BJ (cell line): Measurements from ENCODE around the gene ANO4. TPM values are rescaled to one million over a fixed set of nuclear protein-coding genes. Genes with fewer than 3 reads are reported as not detected.
A peak's percentile ranks its signal among the peaks of the same experiment; 100 is the strongest.

Source experiments
- CTCF ChIA-PET: fragments of 350-600 bp; formaldehyde crosslinking; extraction: SDS; loops from one replicate; lab custom pipeline; 2021; ENCODE audit warnings: antibody characterized with exemption, inconsistent platforms; lab: Yijun Ruan, JAX
- POLR2A ChIA-PET: fragments of 300-600 bp; sonication (Branson Sonifier 250); formaldehyde crosslinking; extraction: SDS; loops from one replicate; lab custom pipeline; 2021; ENCODE audit warnings: antibody characterized with exemption; lab: Charles Lee
- DNase-seq: peaks from one replicate; pipeline ENCODE4 v3.0.0-alpha.2; 2011; ENCODE audit warnings: low read depth
- H3K27me3 ChIP-seq: 2 replicates; pipeline ENCODE4 v1.6.0; 2011; ENCODE audit warnings: low read length; ENCODE audit not compliant: control insufficient read depth, insufficient read depth
- H3K36me3 ChIP-seq: 2 replicates; pipeline ENCODE4 v1.5.1; 2011; ENCODE audit warnings: low read length; ENCODE audit not compliant: control insufficient read depth, insufficient read depth
- H3K4me3 ChIP-seq: 2 replicates; pipeline ENCODE4 v1.5.1; 2011; ENCODE audit warnings: low read depth, mild to moderate bottlenecking, control low read depth, low read length
- CTCF ChIP-seq: IDR thresholded peaks from 2 replicates; pipeline ENCODE4 v1.5.1; 2011; ENCODE audit warnings: low read depth, mild to moderate bottlenecking, control low read depth, inconsistent platforms, low read length, moderate library complexity; ENCODE audit not compliant: insufficient read depth
- polyA plus RNA-seq: library from polyadenylated mRNA; depleted of rRNA; stranded (reverse); fragments of >200 nt; gene quantifications from 2 replicates; pipeline ENCODE4 v1.2.3, GENCODE V29; 2011

ANO4 gene
- polyA plus RNA-seq, 1 experiment: 7.1 TPM

- Histone ChIP-seq H3K27me3 (no peaks in the 10 kb centered on the region), H3K4me3 (no peak overlapping the region), H3K36me3 (no peaks in the 10 kb centered on the region)
- no peak for DNase-seq
- ChIA-PET POLR2A (no interaction called here), CTCF (interaction anchor here (1.0 to 1.2 kb wide), 2 partner anchors 19 to 48 kb away, joined by 3 to 4 read pairs; no protein-coding TSS in a partner anchor)
- TF ChIP-seq CTCF: no peak
Measured at GRCh38 chr12:100871195-100871734, 76.7 kb downstream of the ANO4 start.

DNA sequence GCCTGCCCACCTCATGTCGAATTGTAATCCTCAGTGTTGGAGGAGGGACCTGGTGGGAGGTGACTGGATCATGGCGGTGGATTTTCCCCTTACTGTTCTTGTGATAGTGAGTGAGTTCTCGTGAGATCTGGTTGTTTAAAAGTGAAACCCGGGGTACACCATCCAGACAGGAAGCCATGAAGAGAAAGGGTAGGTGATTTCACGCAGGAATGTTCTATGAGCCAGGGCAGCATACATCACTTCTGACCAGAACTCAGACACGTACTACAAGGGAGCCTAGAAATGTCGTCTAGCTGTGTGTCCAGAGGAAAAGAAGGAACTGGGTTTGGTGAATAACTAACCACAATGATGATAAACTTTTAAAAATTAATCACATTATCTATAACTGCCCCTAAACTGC is 80.6 kb downstream of the ANO4 start:
- H3K4me3 ChIP-seq: no peak overlapping the region
- CTCF ChIA-PET: no interaction called here
- H3K27me3 ChIP-seq: no peaks in the 10 kb centered on the region
- TF ChIP-seq CTCF: no peak
- DNase-seq: no peak
- POLR2A ChIA-PET: no interaction called here
- no peaks in the 10 kb centered on the region for H3K36me3 ChIP-seq

GRCh38 chr12:100875771-100876170 is 81.2 kb downstream of the ANO4 start:
- Histone ChIP-seq H3K27me3 (no peaks in the 10 kb centered on the region), H3K4me3 (no peak overlapping the region), H3K36me3 (no peaks in the 10 kb centered on the region)
- no peak for DNase-seq
- no peak for TF ChIP-seq CTCF
- ChIA-PET CTCF (no interaction called here), POLR2A (no interaction called here)

DNA sequence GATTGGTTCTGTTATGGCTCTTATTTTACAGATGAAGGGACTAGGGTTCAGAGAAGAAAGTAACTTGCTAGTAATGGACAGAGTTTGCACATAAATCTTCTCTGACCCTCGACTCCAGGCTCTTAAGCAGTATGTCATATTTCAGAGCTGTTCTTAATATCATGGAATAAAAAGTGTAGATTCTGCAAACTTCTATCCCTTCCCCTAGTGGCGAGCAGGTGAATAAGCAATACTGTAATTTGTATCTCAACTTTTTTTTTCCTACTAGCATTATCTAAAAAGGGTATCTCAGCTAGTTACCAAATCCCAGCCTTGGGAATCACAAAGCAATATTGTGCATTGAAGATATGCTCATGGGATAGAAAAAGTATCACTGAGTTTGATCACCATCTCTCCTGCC is 83.2 kb downstream of the ANO4 start:
- CTCF ChIA-PET: interaction anchor here (0.7 to 1.1 kb wide), 5 partner anchors 8 to 446 kb away, joined by 3 to 4 read pairs (median 4); no protein-coding TSS in a partner anchor
- Histone ChIP-seq H3K4me3 (no peak overlapping the region), H3K36me3 (no peaks in the 10 kb centered on the region), H3K27me3 (no peaks in the 10 kb centered on the region)
- TF ChIP-seq CTCF: peak; percentile 38
- DNase-seq: no peak
- POLR2A ChIA-PET: no interaction called here

DNA sequence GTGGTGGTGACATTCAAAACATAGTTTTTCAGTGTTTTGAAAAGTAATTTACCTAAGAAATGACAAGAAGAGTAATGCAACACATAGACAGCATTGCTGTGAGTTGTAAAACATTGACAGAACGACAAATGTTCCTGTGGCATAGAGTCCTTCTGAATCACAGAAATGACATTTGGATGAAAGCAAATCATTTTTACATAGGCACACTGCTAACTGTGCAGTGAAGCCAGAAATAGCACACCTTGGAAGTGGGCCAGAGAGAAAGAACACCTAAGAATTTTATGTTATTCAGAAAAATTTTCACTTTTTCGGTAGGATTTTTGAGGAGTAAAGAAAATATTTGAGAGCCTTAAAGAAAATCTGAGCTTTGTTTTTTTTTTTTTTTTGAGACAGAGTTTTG is 100.6 kb downstream of the ANO4 start:
- DNase-seq: no peak
- CTCF ChIA-PET: no interaction called here
- Histone ChIP-seq H3K36me3 (no peaks in the 10 kb centered on the region), H3K4me3 (no peak overlapping the region), H3K27me3 (no peaks in the 10 kb centered on the region)
- TF ChIP-seq CTCF: no peak
- POLR2A ChIA-PET: no interaction called here
